Hepatic stellate cell (primary cell): ENCODE data around the gene SALL1.

ENCODE experiments used
- DNase-seq: peaks from one replicate; pipeline ENCODE4 v3.0.0; 2011; ENCODE audit warnings: low spot score

SALL1 gene

DNA sequence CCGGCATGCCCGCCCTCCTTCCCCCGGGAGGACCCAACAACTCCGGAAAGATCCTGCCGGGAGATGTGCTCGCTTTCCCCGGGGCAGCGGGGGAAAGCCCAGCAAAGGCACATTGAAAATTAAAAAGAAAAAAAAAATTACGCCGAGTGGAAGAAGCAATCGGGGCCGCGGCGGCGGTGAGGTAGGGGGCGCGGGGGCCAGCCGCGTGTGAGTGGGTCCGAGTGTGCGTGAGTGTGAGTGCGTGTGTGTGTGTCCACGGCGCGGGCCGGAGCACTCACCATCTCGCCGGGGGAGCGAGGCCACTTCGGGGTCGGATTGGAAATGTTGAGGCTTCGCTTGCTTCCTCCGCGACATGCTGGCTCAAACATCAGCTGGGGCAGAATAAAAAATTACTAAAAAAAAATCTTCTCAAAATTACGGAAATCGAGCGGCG lies at the start of gene SALL1:
TSS of gene SALL1 (minus strand) at position 383 of the 433 bp plus-strand sequence. CDS start at position 354, 29 bp downstream.
- no peak for DNase-seq

DNA sequence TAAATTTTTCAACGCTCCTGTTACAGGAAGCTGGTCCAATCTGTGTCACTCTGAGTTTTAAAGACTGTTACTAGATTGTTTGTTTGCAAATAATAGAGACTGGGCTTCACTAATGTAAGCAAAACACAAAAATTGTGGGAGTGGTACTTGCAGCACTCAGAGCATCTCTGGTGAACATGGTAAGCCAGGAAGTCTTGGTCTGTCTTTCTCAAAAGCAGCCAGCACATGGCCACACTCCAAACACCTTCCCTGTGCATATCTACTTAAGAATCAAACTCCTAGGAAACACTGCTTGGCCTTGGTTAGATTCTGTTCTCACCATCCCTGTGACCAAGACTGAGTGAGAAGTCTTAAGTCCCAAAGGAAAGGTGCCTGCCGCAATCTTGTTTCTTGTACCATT lies 49.7 kb upstream of the SALL1 start:
- DNase-seq = no peak

DNA sequence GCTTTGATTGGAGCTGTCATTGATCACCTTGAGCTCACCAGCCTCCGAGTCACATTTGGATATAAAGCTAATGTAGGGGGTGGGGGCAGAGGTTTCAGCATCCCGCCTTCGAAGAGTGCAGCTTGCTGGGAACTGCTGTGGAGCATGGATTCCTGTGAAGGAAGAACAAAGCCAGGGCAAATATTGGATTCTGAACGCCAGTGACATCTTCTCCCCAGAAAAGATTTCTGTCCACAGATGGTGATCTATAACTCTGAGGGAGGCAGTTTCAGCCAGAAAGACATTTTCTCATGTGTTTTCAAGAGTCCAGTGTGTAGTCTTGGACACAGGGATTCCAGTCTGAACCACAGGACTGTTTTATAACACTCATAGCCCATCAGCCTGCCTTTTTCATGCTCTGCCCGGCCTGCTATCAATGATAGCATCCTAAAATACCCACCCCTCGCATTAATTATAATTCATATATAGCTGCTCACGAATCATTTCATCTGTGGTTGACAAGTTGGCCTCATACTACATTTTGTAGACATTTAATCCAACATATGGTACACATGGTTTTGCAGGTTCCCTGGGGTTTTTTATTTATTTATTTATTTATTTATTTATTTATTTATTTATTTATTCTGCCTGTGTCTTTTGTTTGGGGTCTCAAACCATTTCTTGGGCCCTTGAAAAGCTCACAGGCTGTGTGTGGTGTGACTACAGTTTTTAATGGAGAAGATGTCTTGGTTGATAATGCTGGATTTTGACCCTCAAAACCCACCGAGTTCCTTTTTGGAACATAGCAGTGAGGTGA lies 47.1 kb upstream of the SALL1 start:
- no peak for DNase-seq

DNA sequence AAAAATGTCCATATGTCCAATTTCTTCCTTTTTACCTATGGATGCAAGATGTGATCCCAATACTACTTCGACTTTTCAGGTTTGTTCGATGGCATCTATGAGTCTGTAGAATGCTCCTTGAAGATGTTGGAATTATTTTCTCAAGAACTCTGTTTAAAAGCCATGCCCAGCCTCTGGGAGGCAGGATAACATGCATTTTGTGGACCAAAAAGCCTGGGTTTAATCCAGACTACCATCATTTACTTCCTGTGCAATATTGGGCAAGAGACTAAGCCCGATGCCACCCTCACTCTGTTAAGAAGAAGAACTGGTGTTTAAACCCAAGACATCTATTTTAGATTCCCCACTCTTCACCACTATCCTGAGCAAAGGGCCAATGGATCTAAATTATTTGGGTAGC lies 42.8 kb upstream of the SALL1 start:
- no peak for DNase-seq

DNA sequence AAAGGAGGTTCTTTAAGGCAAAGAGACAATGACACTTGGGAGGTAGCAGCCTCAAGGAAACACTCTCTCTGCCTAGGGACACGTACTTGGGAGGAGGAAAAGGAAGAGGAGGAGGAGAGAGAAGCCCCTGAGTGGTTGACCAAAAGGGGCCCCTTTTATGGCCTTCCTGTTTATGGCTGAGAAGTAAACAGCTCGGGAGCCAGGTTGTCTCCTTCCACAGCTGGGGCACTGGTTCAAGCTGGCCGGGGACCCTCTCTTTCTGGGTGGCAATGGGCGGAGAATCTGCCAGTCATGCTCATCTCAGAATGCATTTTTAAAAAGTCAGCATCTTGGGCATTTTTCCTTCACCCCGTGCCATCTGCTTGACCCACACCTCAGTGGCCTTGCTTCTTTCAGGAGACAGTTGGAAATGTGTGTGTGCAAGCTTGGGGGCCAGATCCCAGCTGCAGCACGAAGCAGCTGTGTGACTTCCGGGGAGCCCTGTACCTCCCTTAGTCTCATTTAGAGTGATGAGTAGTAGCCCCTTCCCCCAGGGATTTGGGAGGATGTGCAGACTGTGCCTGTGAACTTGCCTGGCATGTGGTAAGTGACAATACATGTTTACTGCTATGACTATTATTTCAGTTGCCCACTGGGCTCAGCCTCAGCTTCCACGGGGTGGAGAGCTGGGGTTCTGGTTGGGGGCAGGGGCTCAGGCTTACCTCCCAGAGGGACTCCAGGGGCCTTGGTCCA lies 33.8 kb upstream of the SALL1 start:
- no peak for DNase-seq

DNA sequence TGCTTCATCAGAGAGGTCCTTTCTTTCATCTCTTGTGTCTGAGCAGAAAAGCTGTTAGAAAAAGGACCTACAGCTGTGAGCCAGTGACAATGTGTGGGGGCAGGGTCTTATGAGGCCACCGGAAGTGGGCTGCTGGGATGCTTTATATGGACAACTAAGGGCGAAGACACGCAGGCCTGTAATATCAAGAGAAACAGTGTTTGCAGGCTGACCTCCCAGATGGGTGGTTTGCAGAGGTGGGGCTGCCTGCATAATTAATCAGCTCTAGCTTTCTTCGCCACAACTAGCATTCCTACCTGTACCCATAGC lies 30.4 kb upstream of the SALL1 start:
- no peak for DNase-seq

DNA sequence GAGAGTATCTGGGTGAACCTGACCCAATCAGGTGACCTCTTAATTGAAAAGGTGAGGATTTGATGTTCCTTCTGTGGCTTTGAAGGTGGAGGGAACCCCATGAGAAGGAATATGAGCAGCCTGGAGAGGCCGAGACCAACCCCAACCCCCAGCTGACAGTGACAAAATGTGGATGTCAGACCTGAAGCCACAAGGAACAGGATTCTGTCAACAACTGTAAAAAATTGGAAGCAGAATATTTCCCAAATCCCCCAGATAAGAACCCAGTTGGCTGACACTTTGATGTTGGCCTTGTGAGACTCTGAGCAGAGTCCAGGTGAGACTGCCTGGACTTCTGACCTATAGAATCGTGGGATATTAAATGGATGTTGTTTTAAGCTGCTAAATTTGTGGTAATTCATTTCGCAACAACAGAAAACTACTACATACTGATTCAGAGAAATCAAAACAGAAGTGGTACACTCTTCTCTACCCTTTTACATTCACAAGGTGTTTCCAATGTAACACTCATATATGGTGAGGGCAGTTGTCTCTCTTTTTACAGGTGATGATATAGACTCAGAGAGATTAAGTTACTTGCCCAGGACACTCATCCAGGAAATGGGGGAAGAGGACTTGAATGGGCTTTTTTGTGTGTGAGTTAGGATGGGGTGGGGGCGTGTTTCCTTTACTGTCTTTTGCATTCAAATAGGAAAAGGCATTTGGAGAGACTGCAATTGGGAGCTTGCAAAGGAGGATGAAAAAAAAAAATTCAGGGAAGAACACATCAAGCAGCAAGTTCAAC lies 29.8 kb upstream of the SALL1 start:
- no peak for DNase-seq

DNA sequence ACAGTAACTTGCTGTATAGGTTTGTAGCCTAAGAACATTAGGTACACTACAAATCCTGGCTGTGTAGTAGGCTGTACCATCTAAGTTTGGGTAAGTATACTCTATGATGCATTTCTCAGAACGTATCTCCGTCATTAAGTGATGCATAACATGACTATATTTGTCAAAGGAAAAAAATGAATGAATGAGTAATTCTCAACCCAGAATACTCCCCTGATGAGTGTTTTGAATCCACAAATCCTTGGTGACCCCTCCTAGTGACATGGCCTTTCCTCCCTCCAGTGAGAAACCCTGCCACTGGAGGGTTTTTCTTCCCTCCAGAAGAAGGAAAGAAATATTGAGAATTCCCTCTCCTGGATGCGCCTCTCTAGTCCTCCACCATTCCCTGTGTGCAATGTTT lies 24.0 kb upstream of the SALL1 start:
- no peak for DNase-seq

DNA sequence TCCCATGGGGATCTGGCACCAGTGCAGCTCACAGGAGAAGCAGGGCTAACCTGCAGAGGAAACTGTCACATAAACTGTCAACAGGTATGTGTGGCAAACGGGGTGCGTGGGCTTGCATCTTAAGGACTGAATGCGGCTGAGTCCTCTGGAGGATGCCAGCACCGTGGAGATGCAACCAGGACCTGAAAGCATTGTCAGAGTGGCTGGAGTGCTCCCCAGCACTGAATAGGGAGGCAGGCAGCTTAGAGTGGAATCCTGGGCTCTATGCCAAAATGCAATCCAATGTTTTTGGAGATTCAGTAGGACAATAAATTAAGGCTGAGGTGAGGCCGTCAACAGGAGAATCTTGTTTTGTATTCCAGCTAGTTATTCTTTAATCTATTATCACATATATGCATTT lies 21.3 kb upstream of the SALL1 start:
- no peak for DNase-seq

DNA sequence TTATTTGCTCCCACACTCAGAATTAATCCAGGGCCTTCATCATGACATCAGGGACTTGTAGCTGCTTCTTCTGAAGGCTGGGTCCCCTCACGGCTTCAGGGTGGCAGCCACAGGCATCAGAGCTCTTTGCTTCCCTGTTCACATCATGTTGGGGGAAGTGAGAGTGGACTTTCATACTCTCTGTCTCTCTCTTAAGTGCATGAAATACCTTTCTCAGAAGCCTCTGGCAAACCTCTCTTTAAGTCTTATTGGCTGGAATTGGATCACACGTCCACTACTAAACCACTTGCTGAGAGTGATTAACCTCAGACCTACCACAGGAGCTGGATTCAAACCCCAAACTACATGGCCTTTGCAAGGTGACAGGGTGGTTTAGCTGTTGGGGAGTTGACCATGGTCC lies 17.7 kb upstream of the SALL1 start:
- no peak for DNase-seq

DNA sequence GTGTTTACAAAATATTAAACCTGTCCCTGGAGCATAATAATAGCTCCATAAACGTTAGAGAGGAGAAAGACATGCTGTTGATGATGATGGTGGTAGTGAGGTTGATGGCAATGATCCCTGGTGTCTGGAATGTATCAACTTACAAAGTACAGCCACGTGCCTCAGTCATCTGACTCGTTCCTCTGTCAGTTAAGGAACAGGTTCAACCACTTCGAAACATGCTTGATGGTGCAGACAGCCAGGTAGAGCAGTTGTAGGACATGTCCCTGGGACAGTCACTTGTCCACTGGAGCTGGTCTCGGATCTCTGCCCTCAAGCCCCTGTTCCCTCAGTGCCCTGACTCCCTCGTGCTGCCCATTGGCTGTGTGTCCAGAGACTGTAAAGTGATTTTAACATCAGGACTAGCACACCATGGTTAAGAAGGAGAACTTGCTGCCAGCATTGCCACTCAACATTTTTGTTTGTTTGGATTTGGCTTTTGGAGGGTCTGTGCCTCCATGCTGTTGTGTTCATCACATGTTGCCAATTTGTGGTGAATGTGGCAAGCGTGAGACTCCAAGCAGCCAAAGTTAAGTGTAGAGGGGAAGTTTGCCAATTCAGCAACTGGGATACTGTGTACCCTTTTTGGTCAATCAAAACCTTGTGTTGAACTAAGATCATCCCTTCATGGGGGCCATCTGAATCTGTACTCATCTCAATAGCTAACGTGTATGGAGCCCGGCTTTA lies 16.3 kb upstream of the SALL1 start:
- DNase-seq = no peak

DNA sequence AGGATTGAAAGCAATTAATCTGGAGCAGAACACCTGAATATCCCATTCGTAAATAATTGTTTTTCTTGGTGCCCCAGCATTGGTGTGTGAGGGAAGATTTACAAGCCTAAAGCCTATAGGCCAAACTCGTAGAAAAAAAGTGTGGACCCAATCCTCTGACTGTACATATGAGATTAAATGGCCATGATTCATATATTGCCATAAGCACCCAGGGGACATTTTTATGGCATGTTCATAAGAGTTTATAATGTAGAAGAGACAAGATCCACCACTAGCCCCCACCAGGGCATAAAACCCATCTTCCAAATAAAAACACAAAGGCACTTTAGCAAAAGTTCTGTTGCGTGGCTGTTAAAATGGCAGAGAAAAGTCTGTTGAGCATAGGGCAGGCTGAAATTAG lies 15.5 kb upstream of the SALL1 start:
- no peak for DNase-seq

DNA sequence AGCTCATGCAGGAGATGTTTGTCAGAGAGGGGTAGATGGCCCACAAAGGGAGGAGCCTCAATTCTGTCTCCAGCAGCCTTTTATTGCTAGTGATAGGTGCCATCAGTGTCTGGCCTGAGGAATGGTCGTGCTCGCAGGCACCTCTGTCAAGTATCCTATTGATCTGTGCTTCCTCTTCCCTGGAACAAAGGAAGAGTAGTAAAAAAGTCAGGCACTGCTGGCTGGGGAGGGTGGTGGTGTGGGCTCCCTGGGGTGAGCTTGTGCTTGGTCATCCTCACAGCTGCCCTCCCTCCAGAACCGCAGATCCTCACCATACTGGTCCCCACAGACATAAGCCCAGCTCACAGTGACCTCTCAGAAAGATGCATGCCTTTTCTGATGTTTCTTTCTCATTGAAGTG lies 15.0 kb upstream of the SALL1 start:
- no peak for DNase-seq

DNA sequence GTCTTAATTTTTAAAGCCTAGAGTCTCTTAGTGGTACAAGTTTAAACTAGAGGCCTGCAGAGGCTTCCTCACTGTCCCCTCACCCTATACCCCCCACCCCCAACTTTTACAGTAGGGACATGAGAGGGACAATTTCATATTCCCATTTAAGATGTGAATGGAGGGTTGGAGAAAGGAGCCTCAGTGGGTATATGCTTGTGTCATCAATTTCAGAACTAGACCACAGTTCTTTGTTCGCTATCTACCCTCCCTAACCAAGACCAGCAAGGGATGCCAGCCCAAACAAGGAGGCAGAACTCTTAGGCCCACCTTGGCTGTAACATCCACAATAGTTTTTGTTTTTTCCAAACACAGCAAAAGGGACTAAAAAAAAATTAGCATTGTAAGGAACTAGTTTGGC lies 14.0 kb upstream of the SALL1 start:
- DNase-seq = no peak

DNA sequence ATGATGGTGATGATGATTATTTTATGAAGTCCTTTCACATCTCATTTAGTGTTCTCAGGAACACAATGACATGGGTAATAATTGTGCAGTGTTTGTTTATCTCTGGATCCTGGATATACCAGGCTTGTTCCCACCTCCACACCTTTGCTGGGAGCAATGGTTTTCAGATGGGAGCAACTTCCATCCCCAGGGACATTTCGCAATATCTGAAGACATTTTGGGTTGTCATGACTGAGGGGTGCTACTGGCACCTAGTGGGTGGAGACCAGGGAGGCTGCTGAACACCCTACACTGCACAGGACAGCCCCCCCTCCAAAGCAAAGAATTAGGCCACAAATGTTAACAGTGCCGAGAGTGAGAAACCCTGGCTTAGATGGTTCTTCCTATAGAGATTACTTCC lies 13.5 kb upstream of the SALL1 start:
- DNase-seq = no peak

DNA sequence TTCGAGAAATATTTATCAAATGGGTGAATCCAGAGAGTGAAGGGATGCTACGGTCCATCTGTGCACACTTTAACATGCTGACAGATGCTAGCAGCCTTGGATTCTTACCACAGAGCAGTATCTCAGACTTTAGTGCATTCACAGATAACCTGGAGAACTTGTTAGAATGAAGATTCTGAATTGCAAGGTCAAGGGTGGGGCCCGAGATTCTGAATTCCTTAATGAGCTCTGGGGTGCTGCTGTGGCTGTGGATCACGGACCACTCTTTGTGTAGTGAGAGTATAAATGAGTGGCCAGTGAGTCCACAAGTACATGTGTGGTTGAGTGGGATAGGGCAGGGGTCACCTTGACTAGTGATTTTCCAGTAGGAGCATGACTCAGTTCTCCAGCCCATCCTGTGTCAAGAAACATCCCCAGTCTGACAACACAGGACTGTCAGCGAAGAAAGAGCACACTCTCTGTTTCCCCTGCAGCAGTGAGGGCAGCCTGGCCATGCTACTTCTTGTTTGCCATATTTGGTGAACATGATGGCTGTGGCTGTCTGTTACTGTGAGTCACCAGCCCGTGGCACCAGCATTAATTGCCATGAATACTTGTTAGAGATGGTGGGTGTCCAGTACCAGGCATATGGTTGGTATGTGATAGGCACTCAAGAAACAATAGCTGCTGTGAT lies 13.0 kb upstream of the SALL1 start:
- no peak for DNase-seq

DNA sequence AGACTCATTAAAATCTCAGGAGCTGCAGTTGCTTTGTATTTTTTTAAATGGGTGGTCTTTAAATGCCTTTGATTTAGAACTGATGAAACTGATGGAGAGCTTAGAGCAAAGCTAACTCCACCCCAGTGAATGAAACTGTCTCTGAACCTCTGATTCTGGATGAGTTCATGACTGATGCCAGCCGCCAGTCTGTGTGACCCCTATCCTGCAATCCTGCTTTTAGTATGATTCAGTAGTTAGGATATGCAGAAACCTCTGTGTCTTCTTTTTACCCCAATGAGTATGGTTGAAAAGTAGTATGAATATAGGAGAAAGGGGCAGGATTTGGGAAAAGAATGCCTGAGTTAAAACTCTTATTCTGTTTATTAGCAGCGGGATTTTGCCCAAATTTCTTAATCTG lies 12.3 kb upstream of the SALL1 start:
- no peak for DNase-seq

DNA sequence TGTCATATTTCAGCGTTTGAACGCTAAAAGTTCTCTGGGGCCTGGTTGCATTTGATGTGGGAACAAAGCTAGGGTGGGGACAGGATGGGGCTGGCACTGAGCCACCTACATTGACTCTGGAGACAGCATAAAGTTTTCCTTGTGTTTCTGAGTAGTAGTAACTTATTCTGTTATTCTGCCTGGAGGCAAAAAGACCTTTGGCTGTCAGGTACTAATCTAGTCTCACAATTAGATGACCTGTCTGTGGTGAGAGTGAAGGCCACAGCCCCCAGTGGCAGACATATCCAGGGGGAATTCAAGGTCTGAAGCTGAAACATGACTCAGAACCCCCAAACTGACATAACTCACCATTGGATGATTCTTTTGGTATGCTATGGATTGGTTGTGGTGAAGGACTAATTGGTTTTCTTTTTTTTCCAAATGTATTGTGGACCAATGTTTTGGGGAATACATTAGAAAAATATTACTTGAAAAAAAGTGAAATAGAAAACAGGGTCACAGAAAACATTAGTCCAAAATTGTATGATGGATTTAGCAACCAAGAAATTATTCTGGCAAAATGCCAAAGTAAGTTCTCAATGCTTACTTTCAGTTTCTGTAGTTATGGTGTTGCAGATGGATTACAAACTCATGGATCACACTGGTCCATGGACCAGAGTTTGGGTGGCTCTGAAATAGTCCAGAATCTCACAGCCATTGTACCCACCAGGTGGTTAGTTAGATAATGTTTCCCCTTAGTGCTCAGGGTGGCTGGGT lies 10.5 kb upstream of the SALL1 start:
- DNase-seq = no peak

DNA sequence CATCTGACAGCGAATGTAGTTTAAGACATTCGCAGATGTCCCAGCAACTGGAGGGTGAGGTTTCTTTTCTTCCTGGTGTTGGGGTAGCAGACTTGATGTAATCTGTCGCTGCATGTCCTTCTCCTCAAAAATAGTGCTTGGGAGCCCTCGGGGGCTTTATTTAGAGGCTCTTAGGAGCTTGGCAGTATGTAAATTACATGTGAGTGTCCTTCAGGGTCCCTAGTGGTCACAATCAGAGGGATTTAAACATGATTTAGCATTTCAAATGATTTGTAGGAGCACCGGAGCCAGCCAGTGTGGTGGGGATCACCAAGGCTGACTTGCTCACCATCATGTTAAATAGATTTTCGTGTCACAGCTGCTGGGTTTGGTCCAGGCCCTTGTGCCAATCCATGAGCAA lies 8.8 kb upstream of the SALL1 start:
- no peak for DNase-seq

DNA sequence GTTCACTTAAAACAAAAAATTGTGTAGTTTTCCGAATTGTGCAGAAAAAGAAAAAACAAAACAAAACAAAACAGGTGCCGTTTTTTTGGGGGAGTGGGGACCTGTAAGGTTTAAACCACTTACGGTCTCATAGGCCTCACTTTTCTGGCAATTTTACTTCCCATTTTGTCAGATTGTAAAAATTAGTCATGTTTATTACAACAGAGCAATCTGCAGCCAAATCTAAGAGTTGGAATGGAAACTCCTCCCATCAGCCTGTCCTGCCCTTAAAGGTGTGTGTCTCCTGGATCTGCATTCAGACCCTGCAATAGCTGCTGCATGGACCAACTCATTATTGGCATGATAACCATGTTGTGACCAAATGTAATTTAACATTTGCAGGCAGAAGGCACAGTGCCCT lies 8.2 kb upstream of the SALL1 start:
- DNase-seq = no peak

DNA sequence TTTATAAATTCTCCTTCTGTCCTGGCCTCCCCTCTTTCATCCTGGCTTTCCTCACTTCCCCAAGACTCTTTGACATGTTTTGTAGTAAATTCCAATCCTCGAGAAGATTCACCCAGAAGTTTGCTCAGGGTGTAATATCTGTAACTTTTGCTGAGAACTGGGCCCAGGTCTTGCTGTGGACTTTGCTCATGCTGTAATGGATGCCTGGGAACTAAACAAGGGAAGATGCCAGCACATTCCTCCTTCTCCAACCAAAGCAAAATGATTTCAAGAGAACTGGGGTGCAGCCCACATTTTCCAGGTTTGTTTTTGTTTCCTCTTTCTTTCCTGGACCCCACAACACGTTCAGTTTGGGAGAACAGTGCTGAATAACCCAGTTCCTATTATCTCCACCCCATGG lies 6.6 kb upstream of the SALL1 start:
- no peak for DNase-seq
